ENCODE results near the gene EPHB1. TPM values are rescaled to one million over a fixed set of nuclear protein-coding genes. Genes with fewer than 3 reads are reported as not detected.

Gene EPHB1
- polyA plus RNA-seq, 1 experiment = 0.50 TPM

DNA sequence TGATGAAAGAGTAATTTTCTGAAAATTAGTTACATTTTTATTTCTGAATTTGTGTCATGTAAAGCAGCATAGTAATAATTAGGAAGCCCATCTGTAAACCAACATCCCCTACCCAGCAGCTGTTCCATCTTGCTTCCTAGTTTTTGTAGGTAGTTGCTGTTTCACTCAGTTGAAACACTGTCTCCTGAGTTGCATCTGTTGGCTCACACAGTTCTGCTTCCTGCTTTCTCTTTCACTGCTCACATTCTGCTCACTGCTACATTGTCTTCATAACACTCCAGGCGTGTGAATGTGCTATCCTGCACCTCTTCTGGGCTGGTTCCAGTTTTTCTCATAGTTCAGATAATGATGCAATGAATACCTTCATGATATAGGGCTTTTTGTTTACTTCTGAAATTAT is 123.4 kb downstream of the EPHB1 start:
- no peaks in the 10 kb centered on the region for H3K36me3 ChIP-seq (ENCODE audit: control insufficient read depth, insufficient read depth, low read length)
- ChIA-PET POLR2A (no interaction called here), CTCF (interaction anchor here (1.4 to 1.5 kb wide), 2 partner anchors 10 to 21 kb away, joined by 3 to 4 read pairs; no protein-coding TSS in a partner anchor)
- no peak for DNase-seq (ENCODE audit: low read depth)
- no peak for TF ChIP-seq CTCF (IDR thresholded peaks at IDR 0.05; ENCODE audit: insufficient read depth, low read depth, low read length)
- no peaks in the 10 kb centered on the region for H3K27me3 ChIP-seq (ENCODE audit: control insufficient read depth, insufficient read depth, low read length)
- no peak overlapping the region for H3K4me3 ChIP-seq (ENCODE audit: low read depth, low read length)

DNA sequence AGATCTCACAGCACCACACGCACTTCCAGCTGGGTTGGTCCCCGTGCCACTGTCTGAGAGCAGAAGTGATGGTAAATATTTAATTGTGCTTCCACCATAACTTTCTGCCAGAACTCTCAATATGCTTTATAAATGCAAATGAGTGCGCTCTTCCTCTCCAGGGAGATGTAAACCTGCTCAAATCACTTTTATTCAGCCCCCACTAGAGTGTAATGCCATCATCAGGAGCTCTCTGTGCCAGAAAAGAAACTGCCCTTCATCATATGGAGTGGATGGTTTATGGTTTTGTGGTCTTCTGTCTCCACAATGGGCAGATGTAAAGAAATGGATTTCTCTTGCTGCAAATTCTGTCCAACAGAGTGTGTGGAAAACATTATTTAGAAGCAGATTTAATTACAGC is 127.0 kb downstream of the EPHB1 start:
- no peak for TF ChIP-seq CTCF (IDR thresholded peaks at IDR 0.05; ENCODE audit: insufficient read depth, low read depth, low read length)
- ChIA-PET CTCF (interaction anchor here (1.9 kb wide), 1 partner anchor 127 kb away, joined by 6 read pairs; the partner anchor contains the start of gene EPHB1), POLR2A (no interaction called here)
- no peak for DNase-seq (ENCODE audit: low read depth)
- H3K4me3 ChIP-seq (ENCODE audit: low read depth, low read length) = no peak overlapping the region
- no peaks in the 10 kb centered on the region for H3K36me3 ChIP-seq (ENCODE audit: control insufficient read depth, insufficient read depth, low read length)
- H3K27me3 ChIP-seq (ENCODE audit: control insufficient read depth, insufficient read depth, low read length) = no peaks in the 10 kb centered on the region

DNA sequence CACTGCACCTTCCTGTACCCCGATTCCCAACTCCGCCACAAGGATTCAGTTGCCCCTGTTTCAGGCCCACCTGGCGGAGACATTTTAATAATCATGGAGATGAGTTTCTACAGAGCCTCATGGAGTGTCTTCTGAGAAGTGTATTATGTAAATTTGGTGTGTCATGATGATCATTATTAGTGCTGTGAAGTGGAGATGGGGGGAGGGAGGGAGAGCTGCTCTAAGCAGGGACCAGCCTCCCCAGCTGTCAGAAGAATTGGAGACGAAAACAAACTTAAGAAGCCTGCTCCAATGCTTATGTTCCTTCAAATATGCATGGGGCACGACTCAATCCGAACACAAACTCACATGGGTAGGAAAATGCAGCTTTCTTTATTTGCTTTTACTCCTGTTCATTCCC is 127.8 kb downstream of the EPHB1 start:
- no peak for TF ChIP-seq CTCF (IDR thresholded peaks at IDR 0.05; ENCODE audit: insufficient read depth, low read depth, low read length)
- CTCF ChIA-PET = interaction anchor here (1.9 kb wide), 1 partner anchor 128 kb away, joined by 6 read pairs; the partner anchor contains the start of gene EPHB1
- DNase-seq (ENCODE audit: low read depth) = no peak
- H3K27me3 ChIP-seq (ENCODE audit: control insufficient read depth, insufficient read depth, low read length) = no peaks in the 10 kb centered on the region
- H3K4me3 ChIP-seq (ENCODE audit: low read depth, low read length) = no peak overlapping the region
- POLR2A ChIA-PET = no interaction called here
- no peaks in the 10 kb centered on the region for H3K36me3 ChIP-seq (ENCODE audit: control insufficient read depth, insufficient read depth, low read length)

- Histone ChIP-seq H3K4me3 (ENCODE audit: low read depth, low read length) (no peak overlapping the region), H3K36me3 (ENCODE audit: control insufficient read depth, insufficient read depth, low read length) (no peaks in the 10 kb centered on the region), H3K27me3 (ENCODE audit: control insufficient read depth, insufficient read depth, low read length) (no peaks in the 10 kb centered on the region)
- no peak for TF ChIP-seq CTCF (IDR thresholded peaks at IDR 0.05; ENCODE audit: insufficient read depth, low read depth, low read length)
- POLR2A ChIA-PET = no interaction called here
- no peak for DNase-seq (ENCODE audit: low read depth)
- CTCF ChIA-PET = interaction anchor here (1.9 kb wide), 1 partner anchor 128 kb away, joined by 6 read pairs; the partner anchor contains the start of gene EPHB1
These were observed 128.2 kb downstream of the EPHB1 start for GRCh38 chr3:134923286-134923685.

GRCh38 chr3:134927599-134927998 is 132.5 kb downstream of the EPHB1 start:
- TF ChIP-seq CTCF (IDR thresholded peaks at IDR 0.05; ENCODE audit: insufficient read depth, low read depth, low read length) = no peak
- Histone ChIP-seq H3K4me3 (ENCODE audit: low read depth, low read length) (no peak overlapping the region), H3K36me3 (ENCODE audit: control insufficient read depth, insufficient read depth, low read length) (no peaks in the 10 kb centered on the region), H3K27me3 (ENCODE audit: control insufficient read depth, insufficient read depth, low read length) (no peaks in the 10 kb centered on the region)
- ChIA-PET CTCF (interaction anchor here (1.6 kb wide), 1 partner anchor 133 kb away, joined by 3 read pairs; the partner anchor contains the start of gene EPHB1), POLR2A (no interaction called here)
- no peak for DNase-seq (ENCODE audit: low read depth)

Data from BJ (cell line).